Neuronal stem cell (in vitro differentiated cells): ENCODE results near the gene PPM1L.

Experiments
- DNase-seq: peaks from one replicate; pipeline ENCODE4 v3.0.0-alpha.2; 2013; ENCODE audit warnings: low spot score
- H2AFZ ChIP-seq: one replicate; pipeline ENCODE4 v1.6.1; 2013; ENCODE audit warnings: mild to moderate bottlenecking, low read length, inconsistent platforms
- H2AK5ac ChIP-seq: 2 replicates; pipeline ENCODE4 v1.6.1; 2013; ENCODE audit warnings: low read depth, mild to moderate bottlenecking, inconsistent platforms, low read length, moderate library complexity, mixed read lengths
- H2BK120ac ChIP-seq: 2 replicates; pipeline ENCODE4 v1.6.1; 2013; ENCODE audit warnings: low read depth, mild to moderate bottlenecking, inconsistent platforms, low read length, moderate library complexity, mixed read lengths
- H2BK12ac ChIP-seq: one replicate; pipeline ENCODE4 v1.6.1; 2013; ENCODE audit warnings: low read length, inconsistent platforms
- H2BK15ac ChIP-seq: 2 replicates; pipeline ENCODE4 v1.6.1; 2013; ENCODE audit warnings: mild to moderate bottlenecking, low read length, inconsistent platforms, mixed read lengths
- H2BK5ac ChIP-seq: one replicate; pipeline ENCODE4 v1.6.1; 2013; ENCODE audit warnings: inconsistent platforms, mild to moderate bottlenecking, low read length, moderate library complexity
- H3K14ac ChIP-seq: one replicate; pipeline ENCODE4 v1.6.1; 2013; ENCODE audit warnings: low read length, inconsistent platforms
- H3K18ac ChIP-seq: 2 replicates; pipeline ENCODE4 v1.6.1; 2013; ENCODE audit warnings: low read length, inconsistent platforms
- H3K23ac ChIP-seq: 2 replicates; pipeline ENCODE4 v1.6.1; 2013; ENCODE audit warnings: low read depth, mild to moderate bottlenecking, mixed read lengths, low read length, inconsistent platforms; ENCODE audit not compliant: poor library complexity
- H3K27ac ChIP-seq: replicated peaks from 3 replicates; pipeline ENCODE4 v1.5.1; 2013; ENCODE audit warnings: low read length, inconsistent platforms
- H3K27me3 ChIP-seq, 3 experiments: 2 replicates each; pipeline ENCODE4 v1.6.1; 2013; ENCODE audit warnings: low read length in 3 of 3, mild to moderate bottlenecking in 2 of 3, inconsistent platforms in 1 of 3, low read depth in 1 of 3, mixed read lengths in 1 of 3, moderate library complexity in 1 of 3; ENCODE audit not compliant: control insufficient read depth in 3 of 3, insufficient read depth in 3 of 3
- H3K36me3 ChIP-seq, 2 donors: replicated peaks in 1 of 2; 2 replicates each; pipeline ENCODE4 v1.6.1; 2013; ENCODE audit warnings: low read length in 2 of 2; ENCODE audit not compliant: control insufficient read depth in 2 of 2, insufficient read depth in 2 of 2
- H3K4ac ChIP-seq: 2 replicates; pipeline ENCODE4 v1.6.1; 2013; ENCODE audit warnings: inconsistent platforms, mild to moderate bottlenecking, low read length, moderate library complexity
- H3K4me1 ChIP-seq, 2 donors: 1 replicate in 1 of 2; 2 replicates in 1 of 2; pipeline ENCODE4 v1.6.1; 2013; ENCODE audit warnings: low read length in 2 of 2, low read depth in 1 of 2; ENCODE audit not compliant: control insufficient read depth in 2 of 2, insufficient read depth in 1 of 2
- H3K4me2 ChIP-seq: one replicate; pipeline ENCODE4 v1.6.1; 2013; ENCODE audit warnings: mild to moderate bottlenecking, low read length, inconsistent platforms; ENCODE audit not compliant: insufficient read depth, poor library complexity, severe bottlenecking
- H3K4me3 ChIP-seq, 2 donors: 2 replicates each; pipeline ENCODE4 v1.5.1; 2013; ENCODE audit warnings: low read length in 2 of 2, mild to moderate bottlenecking in 2 of 2, inconsistent platforms in 1 of 2, moderate library complexity in 1 of 2
- H3K79me1 ChIP-seq: one replicate; pipeline ENCODE4 v1.6.1; 2013; ENCODE audit warnings: low read depth, mild to moderate bottlenecking, inconsistent platforms, low read length, moderate library complexity
- H3K9ac ChIP-seq: one replicate; pipeline ENCODE4 v1.6.1; 2013; ENCODE audit warnings: mild to moderate bottlenecking, low read depth, low read length, inconsistent platforms; ENCODE audit not compliant: poor library complexity
- H3K9me3 ChIP-seq, 2 donors: replicated peaks in 1 of 2; 2 replicates each; pipeline versions ENCODE3 to v1.6.1; 2013; ENCODE audit warnings: low read length in 2 of 2, mild to moderate bottlenecking in 2 of 2, inconsistent platforms in 1 of 2, low read depth in 1 of 2, mixed read lengths in 1 of 2, moderate library complexity in 1 of 2; ENCODE audit not compliant: control insufficient read depth in 2 of 2, insufficient read depth in 1 of 2
- H4K8ac ChIP-seq: one replicate; pipeline ENCODE4 v1.6.1; 2013; ENCODE audit warnings: low read depth, mild to moderate bottlenecking, inconsistent platforms, low read length, moderate library complexity
- H4K91ac ChIP-seq: one replicate; pipeline ENCODE4 v1.6.1; 2013; ENCODE audit warnings: low read length, low read depth, mild to moderate bottlenecking, inconsistent platforms; ENCODE audit not compliant: poor library complexity
- WGBS, 2 donors: extraction: QIAGEN DNeasy Blood & Tissue Kit; methylation state at CpG; one replicate each; pipeline ENCODE4 v1.1.7; 2013; ENCODE audit warnings: missing lambda C conversion rate in 2 of 2, mixed read lengths in 1 of 2; ENCODE audit not compliant: insufficient read length in 2 of 2, insufficient replicate concordance in 1 of 2; ENCODE audit errors: extremely low coverage in 2 of 2; 5-methylcytosine and 5-hydroxymethylcytosine counted together

Gene PPM1L

GRCh38 chr3:160747422-160747821, 8.6 kb upstream of the PPM1L start:
- no peak overlapping the region for H3K23ac ChIP-seq

DNA sequence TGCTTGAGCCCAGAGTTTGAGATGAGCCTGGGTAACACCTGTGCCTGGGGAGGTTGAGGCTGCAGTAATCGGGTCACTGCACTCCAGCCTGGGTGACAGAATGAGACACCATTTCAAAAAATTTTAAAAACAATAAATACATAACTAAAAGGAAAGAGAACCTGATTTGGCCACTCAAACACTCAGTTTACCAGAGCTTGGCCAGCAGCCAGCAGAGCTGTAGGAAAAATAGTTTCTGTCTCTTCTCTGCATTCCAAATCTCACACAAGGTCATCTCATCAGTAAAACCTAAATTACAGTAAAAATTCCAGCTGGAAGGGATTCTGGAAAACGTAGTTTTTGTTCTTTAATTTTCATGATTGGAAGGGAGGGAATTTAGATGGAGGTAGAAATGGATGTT, 7.8 kb upstream of the PPM1L start:
- Histone ChIP-seq H3K27me3 (no peaks in the 10 kb centered on the region), H3K4me2 (no peak overlapping the region), H4K91ac (no peak overlapping the region), H3K4me3 (no peak overlapping the region), H3K4me1 (no peaks in the 10 kb centered on the region), H3K14ac (no peak overlapping the region), H4K8ac (no peak overlapping the region), H2AK5ac (no peak overlapping the region), H3K18ac (no peak overlapping the region), H2BK5ac (no peak overlapping the region), H3K4ac (no peak overlapping the region), H3K23ac (no peak overlapping the region), H3K27ac (no peak overlapping the region), H3K36me3 (no peaks in the 10 kb centered on the region), H3K9me3 (no peaks in the 10 kb centered on the region), H2BK15ac (no peak overlapping the region), H2AFZ (no peak overlapping the region), H2BK120ac (no peak overlapping the region), H2BK12ac (no peak overlapping the region), H3K79me1 (no peaks in the 10 kb centered on the region), H3K9ac (no peak overlapping the region)
- DNase-seq: no peak
- WGBS, 2 donors: no CpG with 5 or more reads among the region's 2 CpGs

More at GRCh38 chr3:160747422-160747821, 8.6 kb upstream of the PPM1L start:
- no peak overlapping the region for H2BK12ac ChIP-seq
- H3K4ac ChIP-seq: no peak overlapping the region
- H2BK120ac ChIP-seq: no peak overlapping the region
- H3K4me1 ChIP-seq: no peaks in the 10 kb centered on the region
- no peak overlapping the region for H2BK15ac ChIP-seq
- H2AFZ ChIP-seq: no peak overlapping the region
- H4K8ac ChIP-seq: no peak overlapping the region
- no peak overlapping the region for H3K9ac ChIP-seq
- H3K4me3 ChIP-seq: no peak overlapping the region
- no peak overlapping the region for H4K91ac ChIP-seq
- H3K14ac ChIP-seq: no peak overlapping the region
- H3K27me3 ChIP-seq: no peaks in the 10 kb centered on the region
- no peaks in the 10 kb centered on the region for H3K36me3 ChIP-seq
- no peak overlapping the region for H2AK5ac ChIP-seq
- H3K79me1 ChIP-seq: no peaks in the 10 kb centered on the region
- no peak overlapping the region for H2BK5ac ChIP-seq
- H3K27ac ChIP-seq: no peak overlapping the region
- no peak overlapping the region for H3K18ac ChIP-seq
- no peak overlapping the region for H3K4me2 ChIP-seq
- DNase-seq: no peak
- H3K9me3 ChIP-seq: no peaks in the 10 kb centered on the region
- no CpG with 5 or more reads among the region's 1 CpG for WGBS, 2 donors

GRCh38 chr3:160748787-160749186, 7.2 kb upstream of the PPM1L start:
- Histone ChIP-seq H3K27ac (no peak overlapping the region), H2BK15ac (no peak overlapping the region), H3K9ac (no peak overlapping the region), H3K4ac (no peak overlapping the region), H3K36me3 (no peaks in the 10 kb centered on the region), H3K4me1 (no peaks in the 10 kb centered on the region), H2AFZ (no peak overlapping the region), H3K14ac (no peak overlapping the region), H3K27me3 (no peaks in the 10 kb centered on the region), H4K8ac (no peak overlapping the region), H3K23ac (no peak overlapping the region), H3K9me3 (no peaks in the 10 kb centered on the region), H3K79me1 (no peaks in the 10 kb centered on the region), H2BK5ac (no peak overlapping the region), H3K4me3 (no peak overlapping the region), H4K91ac (no peak overlapping the region), H3K18ac (no peak overlapping the region), H2BK120ac (no peak overlapping the region), H2BK12ac (no peak overlapping the region), H3K4me2 (no peak overlapping the region), H2AK5ac (no peak overlapping the region)
- no peak for DNase-seq
- no CpG with 5 or more reads among the region's 1 CpG for WGBS, 2 donors

DNA sequence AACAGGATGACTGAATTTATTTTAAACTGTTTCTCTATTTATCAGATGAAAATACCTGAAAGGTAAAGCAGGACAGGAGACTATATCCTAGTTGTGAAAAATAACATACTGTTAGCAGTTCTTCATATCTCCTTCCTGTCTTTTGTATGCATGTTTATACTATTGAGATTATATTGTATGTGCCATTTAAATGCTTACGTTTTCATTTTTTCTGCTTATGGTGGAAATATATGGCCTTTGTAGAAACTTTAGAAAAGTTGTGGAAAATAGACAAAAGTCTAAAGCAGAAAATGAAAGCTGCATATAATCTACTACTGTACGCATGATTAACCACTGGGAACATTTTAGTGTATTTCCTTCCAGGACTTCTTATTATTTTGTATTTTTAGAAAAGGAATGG, 2.1 kb upstream of the PPM1L start:
- no peak for DNase-seq
- no peak overlapping the region for H3K23ac ChIP-seq
- H3K4ac ChIP-seq: no peak overlapping the region
- H4K91ac ChIP-seq: no peak overlapping the region
- H2BK5ac ChIP-seq: no peak overlapping the region
- peak overlapping the region in 1 of 2 donors; percentile 69 for H3K4me3 ChIP-seq
- H3K4me2 ChIP-seq: peak overlapping the region; percentile 91
- H3K18ac ChIP-seq: no peak overlapping the region
- no peak overlapping the region for H2BK15ac ChIP-seq
- peaks cover 0 to 5% (median 0%) of the 10 kb centered on the region in 3 experiments for H3K27me3 ChIP-seq
- no peaks in the 10 kb centered on the region for H3K79me1 ChIP-seq
- H3K14ac ChIP-seq: no peak overlapping the region
- H3K4me1 ChIP-seq: peaks cover 2 to 5% of the 10 kb centered on the region in 2 donors
- H2AFZ ChIP-seq: no peak overlapping the region
- no peak overlapping the region for H2BK120ac ChIP-seq
- H3K27ac ChIP-seq: no peak overlapping the region
- WGBS, 2 donors: no CpG with 5 or more reads among the region's 2 CpGs
- H3K9ac ChIP-seq: no peak overlapping the region
- no peak overlapping the region for H4K8ac ChIP-seq
- no peaks in the 10 kb centered on the region for H3K36me3 ChIP-seq
- no peak overlapping the region for H2BK12ac ChIP-seq
- H3K9me3 ChIP-seq: no peaks in the 10 kb centered on the region
- no peak overlapping the region for H2AK5ac ChIP-seq
